ENCODE measurements around the gene C22orf23. TPM values are rescaled to one million over a fixed set of nuclear protein-coding genes. Genes with fewer than 3 reads are reported as not detected.

The C22orf23 gene
- total RNA-seq, 2 experiments from 2014 or later = not detected

- H3K9me3 Mint-ChIP-seq = no peaks in the 10 kb centered on the region
- TF ChIP-seq CTCF (IDR thresholded peaks at IDR 0.05) = no peak
- no peaks in the 10 kb centered on the region for H3K9me3 ChIP-seq (ENCODE audit: control insufficient read depth in 1 of 2, insufficient read depth in 1 of 2, low read length in 2 of 2)
- H3K27ac ChIP-seq (ENCODE audit: low read depth in 1 of 2, low read length in 2 of 2) = no peak overlapping the region
- ATAC-seq (ENCODE audit: poor library complexity) = no peak
- H3K36me3 ChIP-seq (ENCODE audit: insufficient read depth, low read length) = no peaks in the 10 kb centered on the region
- H3K4me1 ChIP-seq (ENCODE audit: insufficient read depth, low read length) = peaks cover 26% of the 10 kb centered on the region
- no peak for DNase-seq
- CTCF ChIA-PET = no interaction called here
- intact Hi-C loops (cut with DNase I, micrococcal nuclease) = no loop called here
- H3K27me3 Mint-ChIP-seq = no peaks in the 10 kb centered on the region
- POLR2A ChIA-PET = no interaction called here
- H3K36me3 Mint-ChIP-seq (ENCODE audit: low read depth) = no peaks in the 10 kb centered on the region
- no peaks in the 10 kb centered on the region for H3K27me3 ChIP-seq (ENCODE audit: control insufficient read depth in 1 of 2, insufficient read depth in 2 of 2, low read length in 2 of 2)
- peaks cover 30% of the 10 kb centered on the region for H3K4me1 Mint-ChIP-seq (ENCODE audit: low read depth)
- H3K27ac Mint-ChIP-seq = peak overlapping the region; percentile 82
- H3K4me3 ChIP-seq (ENCODE audit: low read length) = no peak overlapping the region
- H3K4me3 Mint-ChIP-seq = no peak overlapping the region
These were observed 54.8 kb downstream of the C22orf23 start for GRCh38 chr22:37898441-37899181.

- DNase-seq (no peak), ATAC-seq (ENCODE audit: poor library complexity) (no peak)
- no peaks in the 10 kb centered on the region for H3K27me3 Mint-ChIP-seq
- Histone ChIP-seq H3K9me3 (ENCODE audit: control insufficient read depth in 1 of 2, insufficient read depth in 1 of 2, low read length in 2 of 2) (no peaks in the 10 kb centered on the region), H3K27me3 (ENCODE audit: control insufficient read depth in 1 of 2, insufficient read depth in 2 of 2, low read length in 2 of 2) (no peaks in the 10 kb centered on the region), H3K4me3 (ENCODE audit: low read length) (no peak overlapping the region), H3K36me3 (ENCODE audit: insufficient read depth, low read length) (peaks cover 3% of the 10 kb centered on the region), H3K4me1 (ENCODE audit: insufficient read depth, low read length) (peaks cover 26% of the 10 kb centered on the region), H3K27ac (ENCODE audit: low read depth in 1 of 2, low read length in 2 of 2) (no peak overlapping the region)
- H3K9me3 Mint-ChIP-seq = no peaks in the 10 kb centered on the region
- intact Hi-C loops (cut with DNase I, micrococcal nuclease) = loop anchor here in 1 of 2 experiments (2.0 kb wide), 1 partner anchor 37 kb away; no protein-coding TSS in a partner anchor
- H3K36me3 Mint-ChIP-seq (ENCODE audit: low read depth) = no peaks in the 10 kb centered on the region
- ChIA-PET CTCF (interaction anchor here (0.9 to 2.4 kb wide), 2 partner anchors 8 to 36 kb away, joined by 4 to 12 read pairs; partner anchors contain the start of gene MICALL1), POLR2A (interaction anchor here (0.6 to 2.8 kb wide), 2 partner anchors 8 to 28 kb away, joined by 3 to 37 read pairs; partner anchors contain the start of gene MICALL1)
- no peak for TF ChIP-seq CTCF (IDR thresholded peaks at IDR 0.05)
- H3K27ac Mint-ChIP-seq = peak overlapping the region; percentile 82
- H3K4me1 Mint-ChIP-seq (ENCODE audit: low read depth) = peaks cover 33% of the 10 kb centered on the region
- H3K4me3 Mint-ChIP-seq = no peak overlapping the region
These were observed 55.6 kb downstream of the C22orf23 start for GRCh38 chr22:37897807-37898206.

GRCh38 chr22:37896939-37897338, 56.5 kb downstream of the C22orf23 start:
- peaks cover 4% of the 10 kb centered on the region for H3K36me3 ChIP-seq (ENCODE audit: insufficient read depth, low read length)
- H3K27ac Mint-ChIP-seq = peak overlapping the region; percentile 94
- no peak for DNase-seq
- H3K9me3 ChIP-seq (ENCODE audit: control insufficient read depth in 1 of 2, insufficient read depth in 1 of 2, low read length in 2 of 2) = no peaks in the 10 kb centered on the region
- H3K27me3 ChIP-seq (ENCODE audit: control insufficient read depth in 1 of 2, insufficient read depth in 2 of 2, low read length in 2 of 2) = no peaks in the 10 kb centered on the region
- no peak for ATAC-seq (ENCODE audit: poor library complexity)
- intact Hi-C loops (cut with DNase I, micrococcal nuclease) = loop anchor here in 1 of 2 experiments (2.0 kb wide), 1 partner anchor 38 kb away; no protein-coding TSS in a partner anchor
- peaks cover 33% of the 10 kb centered on the region for H3K4me1 Mint-ChIP-seq (ENCODE audit: low read depth)
- TF ChIP-seq CTCF (IDR thresholded peaks at IDR 0.05) = no peak
- ChIA-PET POLR2A (interaction anchor here (1.1 to 2.8 kb wide), 3 partner anchors 9 to 53 kb away, joined by 3 to 37 read pairs (median 4); partner anchors contain the start of genes ANKRD54 and MICALL1), CTCF (interaction anchor here (0.9 to 2.4 kb wide), 3 partner anchors 9 to 37 kb away, joined by 3 to 12 read pairs (median 4); partner anchors contain the start of gene MICALL1)
- peaks cover 26% of the 10 kb centered on the region for H3K4me1 ChIP-seq (ENCODE audit: insufficient read depth, low read length)
- H3K9me3 Mint-ChIP-seq = no peaks in the 10 kb centered on the region
- no peak overlapping the region for H3K4me3 Mint-ChIP-seq
- H3K27me3 Mint-ChIP-seq = no peaks in the 10 kb centered on the region
- no peak overlapping the region for H3K4me3 ChIP-seq (ENCODE audit: low read length)
- H3K36me3 Mint-ChIP-seq (ENCODE audit: low read depth) = peaks cover 2% of the 10 kb centered on the region
- H3K27ac ChIP-seq (ENCODE audit: low read depth in 1 of 2, low read length in 2 of 2) = peak overlapping the region; percentile 47 to 75
